Left ventricle myocardium inferior (tissue), 1 donor: ENCODE measurements around the gene RAB3C. TPM values are rescaled to one million over a fixed set of nuclear protein-coding genes. Genes with fewer than 3 reads are reported as not detected.

Experiments used
- DNase-seq: peaks from one replicate; pipeline ENCODE4 v3.0.0-alpha.2; 2020
- H3K27ac ChIP-seq: fragments of 200-600 bp; replicated peaks from 2 replicates; pipeline ENCODE4 v1.8.0; 2021
- H3K27me3 ChIP-seq: fragments of 200-600 bp; 2 replicates; pipeline ENCODE4 v1.8.0; 2021; ENCODE audit warnings: low read depth
- H3K36me3 ChIP-seq: fragments of 200-600 bp; 2 replicates; pipeline ENCODE4 v1.8.0; 2021
- H3K4me1 ChIP-seq: fragments of 200-600 bp; 2 replicates; pipeline ENCODE4 v1.8.0; 2021
- H3K4me3 ChIP-seq: fragments of 200-600 bp; 2 replicates; pipeline ENCODE4 v1.8.0; 2021; ENCODE audit warnings: mild to moderate bottlenecking, moderate library complexity
- H3K9me3 ChIP-seq: fragments of 200-600 bp; replicated peaks from 2 replicates; pipeline ENCODE4 v1.8.0; 2021
- intact Hi-C: fragments of 100-400 bp; cut with micrococcal nuclease; formaldehyde crosslinking; loops from one replicate; pipeline ENCODE4 v1.11.0; 2022
- total RNA-seq: library from RNA; stranded (reverse); fragmentation: NEBNext Ultra II Directional; extraction: Animal tissue kit (Norgen Biotek cat#: 25700); gene quantifications from one replicate; pipeline ENCODE4 v1.2.1, GENCODE V29; 2021
- TF ChIP-seq, protein P1 (sequence below): fragments of 200-600 bp; IDR thresholded peaks from 2 replicates; pipeline ENCODE4 v1.8.0; 2021; ENCODE audit warnings: antibody characterized with exemption, mild to moderate bottlenecking, borderline replicate concordance
- donor health status: DM: no; HTN: yes; CAD: no; lungs with severe emphysema.

The RAB3C gene
- total RNA-seq, 1 donor from 2014 or later: 1.2 TPM

DNA sequence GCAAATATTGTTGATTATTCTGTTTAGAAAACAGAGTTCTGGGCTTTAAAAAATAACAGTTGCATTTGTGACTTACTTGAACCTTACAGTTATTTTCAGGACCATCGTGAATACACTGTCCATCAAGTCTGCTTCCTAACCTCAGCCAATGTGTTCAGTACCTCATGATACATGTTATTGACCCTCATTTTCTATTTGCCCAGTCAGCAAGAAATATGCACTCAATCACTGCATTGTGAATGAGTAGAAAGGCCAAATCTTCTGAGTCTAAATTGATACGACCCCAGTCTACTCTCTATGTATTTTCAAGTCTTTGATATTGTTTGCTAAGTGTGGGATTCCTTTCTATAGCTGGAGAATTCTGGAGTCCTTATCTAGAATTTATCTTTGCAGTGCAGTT is 156.2 kb downstream of the RAB3C start:
- Histone ChIP-seq H3K4me1 (no peaks in the 10 kb centered on the region), H3K27me3 (no peaks in the 10 kb centered on the region), H3K9me3 (no peaks in the 10 kb centered on the region), H3K27ac (no peak overlapping the region), H3K36me3 (no peaks in the 10 kb centered on the region), H3K4me3 (no peak overlapping the region)
- DNase-seq: no peak
- intact Hi-C loops: no loop called here
- TF ChIP-seq, protein P1, sequence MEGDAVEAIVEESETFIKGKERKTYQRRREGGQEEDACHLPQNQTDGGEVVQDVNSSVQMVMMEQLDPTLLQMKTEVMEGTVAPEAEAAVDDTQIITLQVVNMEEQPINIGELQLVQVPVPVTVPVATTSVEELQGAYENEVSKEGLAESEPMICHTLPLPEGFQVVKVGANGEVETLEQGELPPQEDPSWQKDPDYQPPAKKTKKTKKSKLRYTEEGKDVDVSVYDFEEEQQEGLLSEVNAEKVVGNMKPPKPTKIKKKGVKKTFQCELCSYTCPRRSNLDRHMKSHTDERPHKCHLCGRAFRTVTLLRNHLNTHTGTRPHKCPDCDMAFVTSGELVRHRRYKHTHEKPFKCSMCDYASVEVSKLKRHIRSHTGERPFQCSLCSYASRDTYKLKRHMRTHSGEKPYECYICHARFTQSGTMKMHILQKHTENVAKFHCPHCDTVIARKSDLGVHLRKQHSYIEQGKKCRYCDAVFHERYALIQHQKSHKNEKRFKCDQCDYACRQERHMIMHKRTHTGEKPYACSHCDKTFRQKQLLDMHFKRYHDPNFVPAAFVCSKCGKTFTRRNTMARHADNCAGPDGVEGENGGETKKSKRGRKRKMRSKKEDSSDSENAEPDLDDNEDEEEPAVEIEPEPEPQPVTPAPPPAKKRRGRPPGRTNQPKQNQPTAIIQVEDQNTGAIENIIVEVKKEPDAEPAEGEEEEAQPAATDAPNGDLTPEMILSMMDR: no peak

DNA sequence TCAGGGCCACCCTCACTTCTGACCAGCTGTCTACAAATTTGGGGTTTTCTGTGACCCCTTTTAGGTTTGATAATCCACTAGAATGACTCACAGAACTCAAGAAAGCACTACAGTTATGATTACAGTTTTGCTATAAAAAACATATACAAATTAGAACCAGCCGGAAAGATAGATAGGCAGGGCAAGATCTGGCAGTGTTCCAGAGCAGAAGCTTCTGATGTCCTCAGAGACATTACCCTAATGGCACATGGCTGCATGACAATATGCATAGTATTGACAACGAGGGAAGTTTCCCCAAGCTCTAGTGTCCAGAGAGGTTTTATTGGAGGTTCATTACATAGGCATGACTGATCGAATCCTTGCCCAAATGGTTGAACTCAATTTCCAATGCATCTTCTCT is 158.1 kb downstream of the RAB3C start:
- H3K27ac ChIP-seq: no peak overlapping the region
- no peak for DNase-seq
- H3K27me3 ChIP-seq: no peaks in the 10 kb centered on the region
- no peak overlapping the region for H3K4me3 ChIP-seq
- intact Hi-C loops: no loop called here
- no peaks in the 10 kb centered on the region for H3K4me1 ChIP-seq
- TF ChIP-seq, protein P1: no peak
- no peaks in the 10 kb centered on the region for H3K36me3 ChIP-seq
- H3K9me3 ChIP-seq: no peaks in the 10 kb centered on the region

DNA sequence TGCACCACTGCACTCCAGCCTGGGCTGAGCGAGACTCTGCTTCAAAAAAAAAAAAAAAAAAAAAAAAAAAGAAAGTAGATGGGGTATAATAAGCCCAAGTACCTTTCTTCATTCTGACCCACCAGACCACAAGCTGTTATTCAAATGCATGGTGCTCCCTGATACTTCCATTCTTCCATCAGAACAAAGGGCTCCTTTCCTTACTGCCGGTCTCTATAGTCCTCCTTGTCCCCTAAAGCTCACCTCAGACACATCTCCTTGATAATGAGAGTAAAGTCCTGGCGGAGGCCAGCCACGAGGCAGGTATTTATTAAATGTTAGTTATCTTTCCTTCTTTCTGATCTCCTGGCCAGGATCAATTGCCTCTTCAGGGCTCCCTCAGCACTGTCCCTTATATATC is 162.5 kb downstream of the RAB3C start:
- intact Hi-C loops: no loop called here
- H3K9me3 ChIP-seq: no peaks in the 10 kb centered on the region
- no peaks in the 10 kb centered on the region for H3K27me3 ChIP-seq
- TF ChIP-seq, protein P1: no peak
- H3K27ac ChIP-seq: no peak overlapping the region
- no peak for DNase-seq
- H3K36me3 ChIP-seq: no peaks in the 10 kb centered on the region
- H3K4me1 ChIP-seq: no peaks in the 10 kb centered on the region
- no peak overlapping the region for H3K4me3 ChIP-seq

DNA sequence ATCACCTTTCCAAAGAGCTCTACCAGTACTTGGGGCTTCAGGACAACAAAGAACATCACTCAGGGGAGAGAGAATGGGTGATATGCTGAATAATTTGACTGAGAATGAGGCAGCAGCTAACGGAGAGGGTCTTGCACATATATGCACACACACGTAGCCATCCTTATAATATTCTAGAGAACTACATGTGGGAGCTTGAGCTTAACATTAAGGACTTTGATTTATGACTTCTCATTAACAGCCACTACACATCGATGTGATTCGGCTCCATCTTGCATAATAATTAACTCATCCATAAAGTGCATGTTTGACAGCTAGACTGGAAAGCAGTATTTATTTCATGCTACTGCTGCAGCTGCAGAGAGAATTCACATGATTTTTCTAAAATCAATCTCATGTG is 163.4 kb downstream of the RAB3C start:
- H3K4me3 ChIP-seq: no peak overlapping the region
- no peaks in the 10 kb centered on the region for H3K27me3 ChIP-seq

DNA sequence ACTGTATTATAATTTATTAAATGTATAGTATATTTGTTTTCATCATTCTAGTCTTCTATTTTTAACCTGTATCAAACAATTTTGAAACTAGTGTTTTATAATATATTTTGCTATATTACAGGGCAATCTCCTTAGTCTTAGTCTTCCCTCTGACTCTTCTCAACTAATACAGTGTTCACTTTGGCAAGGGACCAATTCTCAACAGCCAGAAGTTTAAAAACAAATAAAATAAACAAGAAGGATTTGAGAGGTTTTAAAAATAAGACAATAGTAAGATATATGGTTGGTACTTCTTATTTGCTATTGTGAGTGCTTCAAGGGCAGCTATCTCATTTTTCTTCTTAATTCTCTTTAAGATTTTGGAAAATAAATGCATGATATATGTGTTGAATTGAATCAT is 167.2 kb downstream of the RAB3C start:
- Histone ChIP-seq H3K4me1 (no peaks in the 10 kb centered on the region), H3K27me3 (no peaks in the 10 kb centered on the region), H3K9me3 (no peaks in the 10 kb centered on the region), H3K4me3 (no peak overlapping the region), H3K27ac (no peak overlapping the region), H3K36me3 (no peaks in the 10 kb centered on the region)
- TF ChIP-seq, protein P1: no peak
- no peak for DNase-seq
- intact Hi-C loops: no loop called here

More for the DNA sequence above, 163.4 kb downstream of the RAB3C start:
- no peaks in the 10 kb centered on the region for H3K4me1 ChIP-seq
- TF ChIP-seq, protein P1: no peak
- intact Hi-C loops: no loop called here
- no peak overlapping the region for H3K27ac ChIP-seq
- H3K9me3 ChIP-seq: no peaks in the 10 kb centered on the region
- no peak for DNase-seq
- no peaks in the 10 kb centered on the region for H3K36me3 ChIP-seq
